Prostate gland (tissue), 2 donors: ENCODE measurements around the gene KISS1.

Source experiments
- CTCF ChIP-seq, 4 experiments: fragments of 200-600 bp in 2 of 4; fragments of 450-650 bp in 2 of 4; sonication (generic) in 2 of 4; IDR thresholded peaks; 1 replicate in 3 of 4; 2 replicates in 1 of 4; pipeline ENCODE4 v1.5.1; 2016 to 2019; ENCODE audit warnings: antibody characterized with exemption in 4 of 4, mild to moderate bottlenecking in 2 of 4, moderate library complexity in 2 of 4
- POLR2A ChIP-seq: fragments of 450-650 bp; IDR thresholded peaks from one replicate; pipeline ENCODE4 v1.6.1; 2016; ENCODE audit warnings: antibody characterized with exemption, mild to moderate bottlenecking

DNA sequence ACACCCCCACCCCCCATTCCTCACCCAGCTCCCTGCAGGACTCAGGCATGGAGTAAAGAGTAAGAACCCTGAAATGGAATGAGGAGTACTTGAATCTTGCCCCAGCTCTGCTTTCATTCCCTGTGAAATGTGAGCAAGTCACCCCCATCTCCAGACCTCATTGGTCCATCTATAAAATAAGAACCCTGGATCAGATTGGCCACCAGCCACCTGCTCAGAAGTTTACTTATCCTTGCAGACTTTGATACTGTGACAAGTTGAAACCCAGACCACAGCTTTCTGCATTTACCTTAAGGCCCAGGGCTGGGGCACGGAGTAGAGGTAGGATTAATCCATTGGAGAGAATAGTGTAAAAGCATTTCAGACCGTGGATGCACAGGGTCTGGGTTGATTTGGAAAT is 2.2 kb downstream of the KISS1 start:
- no peak for TF ChIP-seq POLR2A
- no peak for TF ChIP-seq CTCF (IDR thresholded peaks at IDR 0.05)
